A549 treated with DMSO at 1 μM for 4 hours (cell line): ENCODE results near the gene SFXN5. TPM values are rescaled to one million over a fixed set of nuclear protein-coding genes. Genes with fewer than 3 reads are reported as not detected.

Experiments
- total RNA-seq: library from RNA; stranded (reverse); fragments of 200-300 nt; extraction: Qiagen RNA extraction; gene quantifications from 5 replicates; pipeline ENCODE4 v1.2.3, GENCODE V29; 2022; ENCODE audit warnings: low read depth

SFXN5 gene, protein sequence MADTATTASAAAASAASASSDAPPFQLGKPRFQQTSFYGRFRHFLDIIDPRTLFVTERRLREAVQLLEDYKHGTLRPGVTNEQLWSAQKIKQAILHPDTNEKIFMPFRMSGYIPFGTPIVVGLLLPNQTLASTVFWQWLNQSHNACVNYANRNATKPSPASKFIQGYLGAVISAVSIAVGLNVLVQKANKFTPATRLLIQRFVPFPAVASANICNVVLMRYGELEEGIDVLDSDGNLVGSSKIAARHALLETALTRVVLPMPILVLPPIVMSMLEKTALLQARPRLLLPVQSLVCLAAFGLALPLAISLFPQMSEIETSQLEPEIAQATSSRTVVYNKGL
- 13.5 to 17.9 TPM (median 17.2 TPM) in 5 replicates for total RNA-seq

DNA sequence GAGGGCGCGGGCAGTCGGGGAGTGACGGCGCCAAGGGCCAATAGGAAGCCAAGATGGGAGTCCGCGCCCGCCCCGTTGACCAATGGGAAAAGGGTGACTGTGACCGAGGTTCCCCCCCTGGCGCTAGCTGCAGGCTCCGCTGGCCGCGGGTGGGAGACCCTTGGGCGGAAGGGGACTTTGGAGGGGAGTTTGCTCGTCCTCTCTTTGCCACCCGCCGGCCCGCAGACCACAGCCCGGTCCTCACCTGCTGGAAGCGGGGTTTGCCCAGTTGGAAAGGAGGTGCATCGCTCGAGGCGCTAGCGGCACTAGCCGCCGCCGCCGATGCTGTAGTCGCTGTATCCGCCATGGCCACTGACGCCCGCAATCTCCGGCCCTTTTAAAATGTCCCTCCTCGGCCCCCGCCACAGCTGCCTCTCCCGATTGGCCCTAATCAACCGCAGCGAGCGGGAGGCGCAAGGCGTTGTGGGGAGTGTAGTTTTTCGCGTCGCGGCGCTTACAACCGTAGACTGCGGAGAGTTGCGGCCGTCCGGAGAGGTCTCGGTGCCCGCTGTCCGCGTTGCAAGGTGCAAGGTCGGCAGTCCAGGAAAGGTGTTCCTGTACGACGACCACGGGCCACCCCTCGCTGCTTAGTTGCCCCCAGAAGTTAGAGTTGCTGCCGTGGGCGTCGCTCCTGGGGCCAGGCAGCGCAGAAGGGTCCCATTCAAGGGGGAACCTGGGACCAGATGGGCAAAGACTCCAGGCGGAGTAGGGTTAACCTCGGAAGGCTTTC is at the start of gene SFXN5:
TSS of gene SFXN5 (minus strand) at position 353 of the 769 bp plus-strand sequence. CDS start at position 346, 7 bp downstream.

DNA sequence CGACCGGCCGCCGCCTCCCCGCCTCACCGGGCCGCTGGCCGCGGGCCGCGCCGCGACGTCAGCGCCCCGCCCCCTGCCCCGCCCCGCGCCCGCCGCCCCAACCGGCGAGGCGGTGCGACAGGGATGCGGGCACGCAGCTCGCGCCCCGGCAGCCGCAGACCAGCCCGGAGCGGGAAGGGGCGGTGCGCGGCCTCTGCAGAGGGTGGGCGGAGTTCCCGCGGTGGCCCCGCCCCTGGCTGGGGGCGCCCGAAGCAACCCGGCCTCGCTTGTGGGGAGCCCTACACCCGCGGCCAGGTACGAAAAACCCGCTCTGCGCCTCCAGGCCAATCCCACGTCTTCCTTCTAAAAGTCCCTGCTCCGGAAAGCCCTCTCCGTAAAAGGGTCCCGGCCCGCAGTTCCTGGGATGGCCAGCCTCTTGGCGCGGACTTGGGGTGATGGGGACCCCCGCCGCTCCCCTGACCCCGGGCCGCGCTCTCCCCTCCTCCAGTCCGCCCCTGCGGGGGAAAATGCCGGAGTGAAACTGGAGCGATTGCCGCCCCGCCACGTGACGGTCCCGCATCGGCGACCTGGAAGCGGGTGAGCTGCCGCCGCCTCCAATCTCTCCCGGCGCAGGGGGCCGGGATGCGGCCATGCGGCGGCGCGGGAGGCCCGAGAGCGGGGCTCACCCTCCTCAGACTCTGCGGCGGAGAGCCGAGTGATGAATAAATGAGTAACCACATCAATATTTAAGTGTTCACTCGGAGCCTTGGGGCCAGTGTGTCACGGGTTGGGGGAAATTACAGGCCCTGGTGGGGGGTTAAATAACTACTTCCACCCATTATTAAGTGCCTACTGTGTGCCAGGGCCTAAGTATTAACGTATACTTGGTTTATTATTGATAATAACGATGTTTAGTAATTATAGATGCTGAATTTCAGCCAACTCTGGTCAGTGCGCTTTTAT is 41.7 kb upstream of the SFXN5 start, which contains the start of gene RAB11FIP5:
TSS of gene RAB11FIP5 (minus strand) at position 36 of the 942 bp plus-strand sequence. CDS start 171 bp downstream, outside the sequence.

DNA sequence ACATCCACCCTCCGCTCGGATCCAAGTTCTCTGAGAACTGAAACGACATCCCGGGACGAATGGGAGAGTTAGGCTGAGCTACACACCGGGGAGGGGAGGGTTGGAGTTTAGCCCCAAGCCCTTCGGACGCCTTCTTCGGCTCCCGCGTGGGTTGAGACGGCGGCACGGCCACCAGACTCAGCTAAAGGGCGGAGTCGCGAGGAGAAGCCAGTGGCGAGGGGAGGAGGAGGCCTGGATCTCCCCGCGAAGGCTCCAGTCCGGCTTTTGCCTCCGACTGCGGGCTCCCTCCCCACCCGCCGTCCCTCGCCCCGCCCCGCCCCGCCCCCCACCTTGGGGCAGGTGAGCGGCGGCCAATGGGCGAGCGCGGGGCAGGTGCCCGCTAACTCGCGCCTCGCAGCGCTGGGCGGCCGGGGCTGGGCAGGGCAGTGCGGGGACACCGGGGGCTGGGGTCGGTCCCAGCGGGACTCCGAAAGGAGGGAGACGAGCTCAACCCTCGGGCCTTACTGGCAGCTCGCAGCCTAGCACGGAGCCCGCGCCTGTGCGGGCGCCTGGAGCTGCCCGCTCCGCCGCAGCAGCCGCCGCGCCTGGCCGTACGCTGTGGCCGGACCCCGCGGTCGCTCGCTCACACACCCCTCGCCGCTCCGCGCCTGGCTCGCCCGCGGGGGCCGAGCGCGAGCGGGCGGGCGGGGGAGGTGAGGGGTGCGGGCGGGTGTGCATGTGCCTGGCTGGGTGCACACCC is 154.2 kb downstream of the SFXN5 start, which contains the start of gene EMX1:
TSS of gene EMX1 (plus strand) at position 382 of the 739 bp plus-strand sequence. CDS start at position 716, 334 bp downstream.

Other genes starting within 250 kb of the SFXN5 start
- 6.7 to 9.7 TPM (median 8.8 TPM) in 5 replicates for gene EXOC6B, start 245.7 kb downstream of the SFXN5 start, total RNA-seq
- 95.3 to 149 TPM (median 137 TPM) in 5 replicates for gene SPR, start 184.3 kb downstream of the SFXN5 start, total RNA-seq
- gene EMX1, start 154.2 kb downstream of the SFXN5 start, total RNA-seq: 0.07 to 0.38 TPM (median 0.10 TPM) in 4 of 5 replicates, not detected in the other
- 35.3 to 38.8 TPM (median 37.0 TPM) in 5 replicates for gene RAB11FIP5, start 41.2 kb upstream of the SFXN5 start, total RNA-seq
- 0.04 to 0.06 TPM in 2 of 5 replicates, not detected in the others for gene NOTO, start 130.9 kb upstream of the SFXN5 start, total RNA-seq
- gene SMYD5, start 142.5 kb upstream of the SFXN5 start, total RNA-seq: 56.0 to 59.8 TPM (median 57.6 TPM) in 5 replicates
- 17.6 to 24.6 TPM (median 23.8 TPM) in 5 replicates for gene PRADC1, start 161.5 kb upstream of the SFXN5 start, total RNA-seq
- 565 to 891 TPM (median 613 TPM) in 5 replicates for gene CCT7, start 162.6 kb upstream of the SFXN5 start, total RNA-seq
- 4.4 to 6.1 TPM (median 5.3 TPM) in 5 replicates for gene FBXO41, start 212.8 kb upstream of the SFXN5 start, total RNA-seq
- 0.11 to 0.32 TPM (median 0.25 TPM) in 5 replicates for gene EGR4, start 221.8 kb upstream of the SFXN5 start, total RNA-seq